HepG2 (cell line): Measurements from ENCODE around the gene CCND2. TPM values are rescaled to one million over a fixed set of nuclear protein-coding genes. Genes with fewer than 3 reads are reported as not detected.

Experiments
- ATAC-seq: fragments of 200-7000 bp; cut with Tn5 transposase; 3 replicates; pipeline ENCODE4 v1.9.1; 2020; ENCODE audit warnings: mild to moderate bottlenecking, moderate library complexity
- BruUV-seq: library from RNA; stranded (reverse); fragments of 400-500 nt; replicated peaks from 2 replicates; lab custom pipeline; 2021; lab: Mats Ljungman, UMichigan
- CTCF ChIA-PET: fragments of 300-600 bp; formaldehyde crosslinking; extraction: SDS; loops from one replicate; lab custom pipeline; 2021; ENCODE audit warnings: low total read pairs, inconsistent platforms, low intra/inter-chr PET ratio; lab: Yijun Ruan, JAX
- POLR2A ChIA-PET: fragments of 350-600 bp; sonication (Branson Sonifier 250); formaldehyde crosslinking; loops from one replicate; lab custom pipeline; 2020; ENCODE audit warnings: antibody characterized with exemption, inconsistent platforms; lab: Yijun Ruan, JAX
- DNase-seq: peaks from one replicate; pipeline ENCODE4 v3.0.0-alpha.2; 2015; ENCODE audit warnings: low spot score
- FAIRE-seq: peaks from 3 replicates; lab custom pipeline; 2011; peaks lifted over from hg19 to GRCh38; lab: Jason Lieb, UNC
- H2AFZ ChIP-seq: one replicate; pipeline ENCODE4 v1.6.1; 2011; ENCODE audit warnings: low read length, inconsistent platforms
- H3K27ac ChIP-seq: fragments of 300-600 bp; 3 replicates; pipeline ENCODE4 v1.8.0; 2011; ENCODE audit warnings: mixed run types, mild to moderate bottlenecking, mixed read lengths, low read length, inconsistent platforms; ENCODE audit not compliant: insufficient read depth; ENCODE audit errors: extremely low read length
- H3K27me3 ChIP-seq, 2 experiments: fragments of 200-600 bp in 1 of 2; 2 replicates in 1 of 2; 3 replicates in 1 of 2; pipeline versions ENCODE4 v1.6.0 to v1.8.0; 2011; ENCODE audit warnings: low read length in 2 of 2, mild to moderate bottlenecking in 2 of 2, moderate library complexity in 2 of 2, inconsistent platforms in 1 of 2; ENCODE audit not compliant: insufficient read depth in 2 of 2, control insufficient read depth in 1 of 2
- H3K36me3 ChIP-seq, 2 experiments: fragments of 200-600 bp in 1 of 2; replicated peaks in 1 of 2; 2 replicates in 1 of 2; 3 replicates in 1 of 2; pipeline versions ENCODE4 v1.5.1 to v1.8.0; 2011; ENCODE audit warnings: low read length in 2 of 2, inconsistent platforms in 1 of 2; ENCODE audit not compliant: insufficient read depth in 2 of 2, control insufficient read depth in 1 of 2
- H3K4me1 ChIP-seq: 2 replicates; pipeline ENCODE4 v1.5.1; 2012; ENCODE audit warnings: low read length, inconsistent platforms; ENCODE audit not compliant: insufficient read depth
- H3K4me2 ChIP-seq: 2 replicates; pipeline ENCODE4 v1.6.0; 2011; ENCODE audit warnings: low read depth, low read length, inconsistent platforms
- H3K4me3 ChIP-seq, 3 experiments: fragments of 200-600 bp in 1 of 3; sonication (generic), shearing (Covaris generic) in 1 of 3; replicated peaks in 1 of 3; 2 replicates each; pipeline ENCODE4 v1.5.1; 2011 to 2016; ENCODE audit warnings: low read length in 3 of 3, inconsistent platforms in 2 of 3, low read depth in 2 of 3, mild to moderate bottlenecking in 2 of 3, control low read depth in 1 of 3, mixed read lengths in 1 of 3; ENCODE audit not compliant: insufficient read depth in 1 of 3
- H3K79me2 ChIP-seq: one replicate; pipeline ENCODE4 v1.6.1; 2011; ENCODE audit warnings: low read length, inconsistent platforms; ENCODE audit not compliant: insufficient read depth
- H3K9ac ChIP-seq: 2 replicates; pipeline ENCODE4 v1.6.0; 2011; ENCODE audit warnings: mild to moderate bottlenecking, low read depth, low read length, inconsistent platforms; ENCODE audit not compliant: insufficient read depth
- H3K9me3 ChIP-seq: 2 replicates; pipeline ENCODE4 v1.5.1; 2012; ENCODE audit warnings: mild to moderate bottlenecking, low read length
- H4K20me1 ChIP-seq: 2 replicates; pipeline ENCODE4 v1.6.0; 2011; ENCODE audit warnings: inconsistent platforms, mild to moderate bottlenecking, low read length, moderate library complexity; ENCODE audit not compliant: insufficient read depth
- CAMTA2 ChIP-seq: sonication (generic); formaldehyde crosslinking; IDR thresholded peaks from 2 replicates; pipeline ENCODE4 v1.4.0; 2020; ENCODE audit warnings: mild to moderate bottlenecking, missing genetic modification reagents, borderline replicate concordance
- DR1 ChIP-seq: sonication (generic); formaldehyde crosslinking; IDR thresholded peaks from 2 replicates; pipeline ENCODE4 v1.8.0; 2021; ENCODE audit warnings: mild to moderate bottlenecking, missing genetic modification reagents, inconsistent platforms
- GABPA ChIP-seq, 2 experiments: IDR thresholded peaks; 2 replicates each; pipeline ENCODE4 v1.6.1; 2011 to 2016; ENCODE audit warnings: low read depth in 2 of 2, low read length in 1 of 2, missing biosample characterization in 1 of 2, missing genetic modification characterization in 1 of 2
- IKZF1 ChIP-seq: fragments of 450-650 bp; IDR thresholded peaks from 2 replicates; pipeline ENCODE4 v1.7.1; 2016
- IKZF4 ChIP-seq: sonication (generic); formaldehyde crosslinking; IDR thresholded peaks from 2 replicates; pipeline ENCODE4 v1.5.1; 2020; ENCODE audit warnings: borderline replicate concordance, mild to moderate bottlenecking, low read depth, missing genetic modification reagents; ENCODE audit errors: not compliant biosample characterization
- NBN ChIP-seq: fragments of 450-650 bp; conservative IDR thresholded peaks from 2 replicates; pipeline ENCODE4 v1.6.1; 2017
- PCBP1 ChIP-seq: fragments of 200-400 bp; formaldehyde crosslinking; IDR thresholded peaks from 2 replicates; pipeline ENCODE4 v1.6.1; 2017; ENCODE audit warnings: mild to moderate bottlenecking, low read depth, low read length, borderline replicate concordance
- PHF20 ChIP-seq: sonication (generic); formaldehyde crosslinking; IDR thresholded peaks from 2 replicates; pipeline ENCODE4 v1.5.0; 2020; ENCODE audit warnings: mild to moderate bottlenecking, missing genetic modification reagents
- SIN3A ChIP-seq: IDR thresholded peaks from 2 replicates; pipeline ENCODE4 v1.6.1; 2011; ENCODE audit warnings: low read depth, mild to moderate bottlenecking, control low read depth, low read length, borderline replicate concordance
- SP140L ChIP-seq: sonication (generic); formaldehyde crosslinking; IDR thresholded peaks from 2 replicates; pipeline ENCODE4 v1.4.0; 2020; ENCODE audit warnings: missing genetic modification reagents, borderline replicate concordance
- SRY ChIP-seq: sonication (generic); formaldehyde crosslinking; IDR thresholded peaks from 2 replicates; pipeline ENCODE4 v1.8.0; 2022; ENCODE audit warnings: mild to moderate bottlenecking, missing genetic modification reagents
- TBL1XR1 ChIP-seq: fragments of 150-350 bp; IDR thresholded peaks from 2 replicates; pipeline ENCODE4 v1.6.1; 2014; ENCODE audit warnings: borderline replicate concordance, low read length; ENCODE audit not compliant: partially characterized antibody
- THRA ChIP-seq: sonication (generic); formaldehyde crosslinking; IDR thresholded peaks from 2 replicates; pipeline ENCODE4 v1.4.0; 2020; ENCODE audit warnings: missing genetic modification reagents, borderline replicate concordance
- TP53 ChIP-seq: sonication (generic); formaldehyde crosslinking; conservative IDR thresholded peaks from 2 replicates; pipeline ENCODE4 v1.4.0; 2020; ENCODE audit warnings: missing genetic modification reagents
- ZBTB14 ChIP-seq: sonication (generic); formaldehyde crosslinking; IDR thresholded peaks from 2 replicates; pipeline ENCODE4 v1.4.0; 2020; ENCODE audit warnings: missing genetic modification reagents
- ZFP82 ChIP-seq: sonication (generic); formaldehyde crosslinking; IDR thresholded peaks from 2 replicates; pipeline ENCODE4 v1.5.1; 2020; ENCODE audit warnings: mild to moderate bottlenecking, missing genetic modification reagents, borderline replicate concordance
- ZNF362 ChIP-seq: sonication (generic); formaldehyde crosslinking; IDR thresholded peaks from 2 replicates; pipeline ENCODE4 v1.4.0; 2020; ENCODE audit warnings: missing genetic modification reagents, mild to moderate bottlenecking, borderline replicate concordance
- ZNF616 ChIP-seq: sonication (generic); formaldehyde crosslinking; IDR thresholded peaks from 2 replicates; pipeline ENCODE4 v1.5.0; 2020; ENCODE audit warnings: low read depth, mild to moderate bottlenecking, missing genetic modification reagents
- ZNF75D ChIP-seq: sonication (generic); formaldehyde crosslinking; IDR thresholded peaks from 2 replicates; pipeline ENCODE4 v1.8.1; 2023; ENCODE audit warnings: missing genetic modification reagents, mild to moderate bottlenecking, borderline replicate concordance
- WGBS: methylation state at CpG from one replicate; pipeline ENCODE4 v1.1.6; 2017; ENCODE audit warnings: low lambda C conversion rate; 5-methylcytosine and 5-hydroxymethylcytosine counted together
- in situ Hi-C: cut with HindIII; loops from 2 replicates; pipeline ENCODE4 v1.10.0; 2017; ENCODE audit warnings: low pct_unique_long_range_greater_than_20kb; ENCODE audit not compliant: extremely low pct_ligation_motif_present
- intact Hi-C: fragments of 100-400 bp; cut with micrococcal nuclease; formaldehyde crosslinking; loops from one replicate; pipeline ENCODE4 v1.10.0; 2022; ENCODE audit not compliant: unreplicated experiment
- polyA plus RNA-seq, 8 experiments: library from polyadenylated mRNA; depleted of rRNA in 3 of 8; stranded (reverse) in 7 of 8; unstranded in 1 of 8; fragments of >200 nt; fragmentation: Illumina TruSeq in 4 of 8; extraction: Trizol in 4 of 8; gene quantifications; 2 replicates each; pipeline versions ENCODE4 v1.2.1 to v1.2.3, GENCODE V29; 2011 to 2016; ENCODE audit warnings: low read depth in 4 of 8, missing spikeins in 1 of 8, mixed read lengths in 1 of 8; ENCODE audit not compliant: insufficient read depth in 1 of 8
- total RNA-seq, 5 experiments: library from RNA; depleted of rRNA; stranded (reverse); fragments of >200 nt; fragmentation: Illumina TruSeq; extraction: Trizol; gene quantifications; 2 replicates each; pipeline ENCODE4 v1.2.3, GENCODE V29; 2016; ENCODE audit warnings: low read depth in 1 of 5

CCND2 gene
- total and polyA plus RNA-seq, 2 of the 13 experiments (the other 11 are each of a cell fraction or from before 2014, with no cell fraction given) = 0.61 to 1.4 TPM

GRCh38 chr12:4322726-4323125, 49.2 kb downstream of the CCND2 start:
- in situ Hi-C loops = no loop called here
- Histone ChIP-seq H3K36me3 (no peaks in the 10 kb centered on the region), H3K4me2 (peak overlapping the region; percentile 71), H3K9me3 (no peaks in the 10 kb centered on the region), H4K20me1 (no peaks in the 10 kb centered on the region), H3K79me2 (peaks cover 18% of the 10 kb centered on the region), H3K9ac (no peak overlapping the region), H2AFZ (no peak overlapping the region), H3K27ac (no peak overlapping the region), H3K27me3 (no peaks in the 10 kb centered on the region; a peak in 1 of 5 replicates), H3K4me3 (peak overlapping the region in 2 of 3 experiments; percentile 86 to 87; a peak in 2 of 6 replicates), H3K4me1 (peaks cover 31% of the 10 kb centered on the region)
- TF ChIP-seq TP53 (CRISPR knock-in tag) (no peak), CAMTA2 (no peak), SIN3A (no peak), ZBTB14 (CRISPR knock-in tag) (no peak), PCBP1 (no peak), ZNF75D (CRISPR knock-in tag) (no peak), IKZF4 (no peak), ZNF616 (CRISPR knock-in tag) (no peak), SP140L (CRISPR knock-in tag) (no peak), NBN (no peak), TBL1XR1 (no peak), IKZF1 (no peak), ZFP82 (no peak), GABPA (IDR thresholded peaks at IDR 0.05; ENCODE audit: low read depth, low read length) (no peak), GABPA (CRISPR knock-in tag; IDR thresholded peaks at IDR 0.05; ENCODE audit: low read depth) (no peak), ZNF362 (no peak), SRY (CRISPR knock-in tag) (no peak), PHF20 (no peak), DR1 (no peak), THRA (no peak)
- no TSS peak for BruUV-seq
- ATAC-seq = no peak
- CTCF ChIA-PET = no interaction called here
- POLR2A ChIA-PET = no interaction called here
- intact Hi-C loops = no loop called here
- DNase-seq = no peak
- no peak for FAIRE-seq
- WGBS = 79% methylated on average over 5 of the region's 5 CpGs
